Activated CD4-positive, alpha-beta T cell treated with anti-CD3 and anti-CD28 coated beads for 1 hour (primary cell): ENCODE results near the gene MEIOSIN.

Experiments used
- DNase-seq: peaks from one replicate; pipeline ENCODE4 v3.0.0-alpha.2; 2020

MEIOSIN gene

DNA sequence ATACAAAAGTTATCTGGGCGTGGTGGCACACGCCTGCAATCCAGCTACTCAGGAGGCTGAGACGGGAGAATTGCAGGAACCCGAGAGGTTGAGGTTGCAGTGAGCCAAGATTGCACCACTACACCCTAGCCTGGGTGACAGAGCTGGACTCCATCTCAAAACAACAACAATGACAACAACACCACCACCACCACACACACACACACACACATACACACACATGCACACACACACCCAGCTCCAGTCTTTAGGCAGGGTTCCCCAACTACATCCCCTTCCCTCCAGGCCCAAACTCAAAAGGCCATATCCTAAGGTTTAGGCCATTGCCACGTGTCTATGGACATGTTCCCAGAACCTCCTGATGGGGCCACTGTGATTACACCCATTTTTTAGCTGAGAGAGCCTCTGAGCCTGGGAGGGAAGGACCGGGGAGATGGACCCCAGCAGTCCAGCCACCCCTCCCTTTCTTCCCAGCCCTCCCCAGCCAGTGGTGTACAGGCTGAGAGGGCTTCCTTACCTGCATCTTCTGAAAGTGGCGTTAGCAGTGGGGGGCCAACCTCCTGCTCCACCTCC lies 68.5 kb downstream of the MEIOSIN start:
- no peak for DNase-seq

DNA sequence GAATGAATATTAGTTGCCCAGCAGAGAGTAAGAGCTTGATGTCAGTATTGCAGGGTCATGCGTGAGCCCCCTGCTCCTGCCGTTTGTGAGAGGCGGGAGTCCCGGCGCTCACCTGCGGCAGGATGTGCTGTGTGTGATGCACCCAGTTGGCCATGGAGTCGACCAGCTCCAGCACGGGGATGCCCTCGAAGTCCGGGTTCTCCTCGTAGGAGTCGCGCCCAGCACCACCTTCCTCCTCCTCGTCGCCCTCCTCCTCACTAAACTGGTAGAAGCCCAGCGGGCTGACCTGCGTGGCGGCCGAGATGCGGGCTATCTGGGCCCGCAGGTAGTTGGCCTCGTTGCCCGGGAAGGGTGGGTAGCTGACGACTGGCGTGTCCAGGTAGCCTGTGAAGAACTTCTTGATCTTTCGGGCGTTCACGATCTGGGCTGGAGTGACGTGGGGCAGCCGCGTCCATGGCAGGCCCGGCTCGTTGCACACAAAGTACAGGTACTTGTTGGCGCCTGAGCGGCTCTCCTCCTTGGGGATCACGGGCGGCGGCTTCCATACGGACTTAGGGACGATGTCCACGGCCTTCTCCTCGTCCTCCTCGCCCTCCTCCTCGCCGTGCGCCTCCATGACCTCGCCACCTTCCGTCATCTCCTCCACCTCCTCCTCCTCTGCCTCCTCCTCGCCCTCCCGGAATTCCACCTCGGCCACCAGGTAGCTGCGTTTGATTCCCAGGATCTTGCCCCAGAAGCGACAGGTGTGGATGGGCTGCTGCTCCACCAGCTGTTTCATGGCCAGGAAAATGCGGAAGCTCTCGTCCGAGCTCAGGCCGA lies 71.1 kb downstream of the MEIOSIN start:
- DNase-seq: no peak

DNA sequence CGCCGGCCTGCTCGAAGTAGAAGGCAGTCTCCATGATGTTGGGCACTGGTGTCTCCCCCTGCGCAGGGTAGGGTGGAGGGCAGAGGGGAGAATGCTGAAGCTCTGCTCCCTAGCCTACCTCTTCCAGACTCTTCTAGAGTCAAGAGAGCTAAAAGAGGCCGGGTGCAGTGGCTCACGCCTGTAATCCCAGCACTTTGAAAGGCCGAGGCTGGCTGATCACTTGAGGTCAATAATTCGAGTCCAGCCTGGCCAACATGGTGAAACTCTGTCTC lies 71.7 kb downstream of the MEIOSIN start:
- no peak for DNase-seq

DNA sequence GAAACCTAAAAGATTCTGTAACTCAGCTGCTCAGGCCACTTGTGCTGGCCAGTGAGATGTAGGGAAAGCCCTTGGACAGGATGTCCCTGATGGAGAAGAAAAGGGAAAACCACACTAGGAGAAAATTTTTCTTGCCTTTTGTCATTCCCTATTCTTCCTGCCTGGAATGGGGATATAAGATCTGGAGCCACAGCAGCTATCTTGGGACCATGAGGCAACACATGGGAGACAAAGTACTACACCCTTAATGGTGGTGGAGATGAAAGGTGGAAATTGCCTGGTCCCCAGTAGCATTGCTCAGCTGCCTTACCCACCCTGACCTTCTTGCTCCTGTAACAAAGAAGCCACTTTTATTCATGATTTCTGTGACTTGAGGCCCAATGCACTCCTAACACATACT lies 72.5 kb downstream of the MEIOSIN start:
- DNase-seq: no peak

GRCh38 chr19:45809643-45810159 lies 76.5 kb downstream of the MEIOSIN start:
- DNase-seq: no peak

DNA sequence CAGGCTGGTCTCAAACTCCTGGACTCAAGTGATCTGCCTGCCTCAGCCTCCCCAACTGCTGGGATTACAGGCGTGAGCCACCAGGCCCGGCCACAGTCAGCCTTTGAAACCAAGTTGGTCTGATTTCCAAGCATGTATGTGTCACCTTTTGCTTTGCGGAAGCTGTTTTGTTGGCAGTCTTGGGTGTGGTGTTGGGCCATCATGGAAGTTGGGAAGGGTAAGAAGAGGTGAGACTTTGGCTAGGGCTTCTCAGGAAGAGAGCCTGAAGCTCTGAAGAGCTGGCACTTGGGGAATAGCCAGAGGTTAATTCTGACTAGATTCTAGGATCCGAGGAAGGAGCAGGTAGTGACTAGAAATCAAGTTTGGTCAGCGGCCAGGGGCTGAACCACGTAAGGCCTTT lies 79.1 kb downstream of the MEIOSIN start:
- no peak for DNase-seq
